Panc1 (cell line): ENCODE data around the gene PDILT. TPM values are rescaled to one million over a fixed set of nuclear protein-coding genes. Genes with fewer than 3 reads are reported as not detected.

ENCODE experiments used
- ATAC-seq: fragments of 200-7000 bp; cut with Tn5 transposase; 2 replicates; pipeline ENCODE4 v1.9.1; 2020; ENCODE audit warnings: mild to moderate bottlenecking, moderate library complexity
- BruUV-seq: library from RNA; stranded (reverse); fragments of 400-500 nt; replicated peaks from 2 replicates; lab custom pipeline; 2021; lab: Mats Ljungman, UMichigan
- CTCF ChIA-PET: fragments of 300-600 bp; sonication (Branson Sonifier 250); formaldehyde crosslinking; loops from one replicate; lab custom pipeline; 2022; ENCODE audit warnings: antibody characterized with exemption; lab: Charles Lee
- POLR2A ChIA-PET: fragments of 300-600 bp; sonication (Branson Sonifier 250); formaldehyde crosslinking; loops from one replicate; lab custom pipeline; 2022; ENCODE audit warnings: antibody characterized with exemption; lab: Charles Lee
- DNase-seq: peaks from one replicate; pipeline ENCODE4 v3.0.0-alpha.2; 2010; ENCODE audit warnings: low read depth, low spot score
- H3K27ac ChIP-seq: 2 replicates; pipeline ENCODE4 v1.5.1; 2011; ENCODE audit warnings: mild to moderate bottlenecking, low read length, inconsistent platforms
- H3K27me3 ChIP-seq: fragments of 200-500 bp; sonication (Bioruptor generic); 2 replicates; pipeline ENCODE4 v1.6.0; 2014; ENCODE audit warnings: low read length, inconsistent platforms; ENCODE audit not compliant: control insufficient read depth, insufficient read depth
- H3K36me3 ChIP-seq: fragments of 200-500 bp; sonication (Bioruptor generic); 2 replicates; pipeline ENCODE4 v1.5.1; 2014; ENCODE audit warnings: inconsistent platforms, mild to moderate bottlenecking, low read length, moderate library complexity; ENCODE audit not compliant: control insufficient read depth, insufficient read depth
- H3K4me1 ChIP-seq: 2 replicates; pipeline ENCODE4 v1.5.1; 2011; ENCODE audit warnings: inconsistent platforms, mild to moderate bottlenecking, low read length, moderate library complexity; ENCODE audit not compliant: control insufficient read depth, insufficient read depth
- H3K4me3 ChIP-seq, 2 experiments: 2 replicates each; pipeline ENCODE4 v1.5.1; 2011 to 2012; ENCODE audit warnings: low read depth in 2 of 2, low read length in 2 of 2, mild to moderate bottlenecking in 2 of 2, inconsistent platforms in 1 of 2, moderate library complexity in 1 of 2
- H3K9me3 ChIP-seq: fragments of 200-500 bp; sonication (Bioruptor generic); 2 replicates; pipeline ENCODE4 v1.5.1; 2014; ENCODE audit warnings: low read depth, mild to moderate bottlenecking, inconsistent platforms, low read length, moderate library complexity; ENCODE audit not compliant: control insufficient read depth, insufficient read depth
- POLR2AphosphoS5 ChIP-seq: IDR thresholded peaks from 2 replicates; pipeline ENCODE4 v1.6.1; 2012; ENCODE audit warnings: mild to moderate bottlenecking, low read depth, low read length, moderate library complexity
- SIN3A ChIP-seq: IDR thresholded peaks from 2 replicates; pipeline ENCODE4 v1.6.1; 2012; ENCODE audit warnings: low read depth, mild to moderate bottlenecking, low read length, moderate library complexity, borderline replicate concordance; ENCODE audit not compliant: insufficient read depth
- TCF7L2 ChIP-seq: IDR thresholded peaks from 2 replicates; pipeline ENCODE4 v1.6.1; 2011; ENCODE audit warnings: mild to moderate bottlenecking, low read depth, low read length, inconsistent platforms
- in situ Hi-C: cut with HindIII; loops from 2 replicates; pipeline ENCODE4 v1.10.0; 2016; ENCODE audit warnings: low sequenced_read_pairs, low pct_unique_long_range_greater_than_20kb
- intact Hi-C: fragments of 100-400 bp; cut with micrococcal nuclease; formaldehyde crosslinking; loops from one replicate; pipeline ENCODE4 v1.10.0; 2022; ENCODE audit not compliant: unreplicated experiment
- total RNA-seq: library from RNA; stranded (reverse); gene quantifications from one replicate; pipeline ENCODE4 v1.2.1, GENCODE V29; 2021; ENCODE audit not compliant: unreplicated experiment
- TF ChIP-seq, protein P1 (sequence below): fragments of 450-650 bp; IDR thresholded peaks from 2 replicates; pipeline ENCODE4 v1.5.1; 2017; ENCODE audit warnings: mild to moderate bottlenecking
- TF ChIP-seq, protein P2 (sequence below), 2 experiments: IDR thresholded peaks; 2 replicates each; pipeline ENCODE4 v1.6.1; 2011 to 2012; ENCODE audit warnings: low read depth in 2 of 2, control low read depth in 1 of 2, low read length in 1 of 2, mild to moderate bottlenecking in 1 of 2, moderate library complexity in 1 of 2; ENCODE audit not compliant: insufficient read depth in 1 of 2

PDILT gene
- total RNA-seq, 1 experiment from 2014 or later, result not detected

DNA sequence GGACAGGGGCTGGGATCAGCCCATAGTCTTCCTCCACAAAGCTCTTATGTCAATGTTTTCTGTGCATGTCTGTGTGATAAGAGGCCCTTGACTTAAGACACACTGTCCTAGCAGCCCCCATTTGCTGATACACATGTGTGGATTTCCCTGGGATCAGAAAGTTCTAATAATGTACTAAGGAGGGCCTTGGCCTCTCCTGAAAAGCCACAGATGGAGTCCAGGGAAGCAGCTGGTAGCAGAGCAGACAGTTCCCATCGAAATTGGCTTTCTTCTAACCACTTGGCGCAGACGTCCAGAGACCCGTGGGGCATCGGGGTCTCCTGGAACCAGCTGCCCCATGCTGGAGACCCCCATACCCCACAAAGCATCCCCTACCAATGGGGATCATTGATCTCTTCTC, 72.9 kb downstream of the PDILT start:
- Histone ChIP-seq H3K27ac (no peak overlapping the region), H3K27me3 (peaks cover 6% of the 10 kb centered on the region), H3K9me3 (no peaks in the 10 kb centered on the region), H3K36me3 (no peaks in the 10 kb centered on the region), H3K4me3 (no peak overlapping the region), H3K4me1 (no peaks in the 10 kb centered on the region)
- in situ Hi-C loops, result no loop called here
- TF ChIP-seq POLR2AphosphoS5 (no peak), TCF7L2 (no peak), SIN3A (no peak)
- TF ChIP-seq, protein P1, sequence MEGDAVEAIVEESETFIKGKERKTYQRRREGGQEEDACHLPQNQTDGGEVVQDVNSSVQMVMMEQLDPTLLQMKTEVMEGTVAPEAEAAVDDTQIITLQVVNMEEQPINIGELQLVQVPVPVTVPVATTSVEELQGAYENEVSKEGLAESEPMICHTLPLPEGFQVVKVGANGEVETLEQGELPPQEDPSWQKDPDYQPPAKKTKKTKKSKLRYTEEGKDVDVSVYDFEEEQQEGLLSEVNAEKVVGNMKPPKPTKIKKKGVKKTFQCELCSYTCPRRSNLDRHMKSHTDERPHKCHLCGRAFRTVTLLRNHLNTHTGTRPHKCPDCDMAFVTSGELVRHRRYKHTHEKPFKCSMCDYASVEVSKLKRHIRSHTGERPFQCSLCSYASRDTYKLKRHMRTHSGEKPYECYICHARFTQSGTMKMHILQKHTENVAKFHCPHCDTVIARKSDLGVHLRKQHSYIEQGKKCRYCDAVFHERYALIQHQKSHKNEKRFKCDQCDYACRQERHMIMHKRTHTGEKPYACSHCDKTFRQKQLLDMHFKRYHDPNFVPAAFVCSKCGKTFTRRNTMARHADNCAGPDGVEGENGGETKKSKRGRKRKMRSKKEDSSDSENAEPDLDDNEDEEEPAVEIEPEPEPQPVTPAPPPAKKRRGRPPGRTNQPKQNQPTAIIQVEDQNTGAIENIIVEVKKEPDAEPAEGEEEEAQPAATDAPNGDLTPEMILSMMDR, result no peak
- TF ChIP-seq, protein P2, sequence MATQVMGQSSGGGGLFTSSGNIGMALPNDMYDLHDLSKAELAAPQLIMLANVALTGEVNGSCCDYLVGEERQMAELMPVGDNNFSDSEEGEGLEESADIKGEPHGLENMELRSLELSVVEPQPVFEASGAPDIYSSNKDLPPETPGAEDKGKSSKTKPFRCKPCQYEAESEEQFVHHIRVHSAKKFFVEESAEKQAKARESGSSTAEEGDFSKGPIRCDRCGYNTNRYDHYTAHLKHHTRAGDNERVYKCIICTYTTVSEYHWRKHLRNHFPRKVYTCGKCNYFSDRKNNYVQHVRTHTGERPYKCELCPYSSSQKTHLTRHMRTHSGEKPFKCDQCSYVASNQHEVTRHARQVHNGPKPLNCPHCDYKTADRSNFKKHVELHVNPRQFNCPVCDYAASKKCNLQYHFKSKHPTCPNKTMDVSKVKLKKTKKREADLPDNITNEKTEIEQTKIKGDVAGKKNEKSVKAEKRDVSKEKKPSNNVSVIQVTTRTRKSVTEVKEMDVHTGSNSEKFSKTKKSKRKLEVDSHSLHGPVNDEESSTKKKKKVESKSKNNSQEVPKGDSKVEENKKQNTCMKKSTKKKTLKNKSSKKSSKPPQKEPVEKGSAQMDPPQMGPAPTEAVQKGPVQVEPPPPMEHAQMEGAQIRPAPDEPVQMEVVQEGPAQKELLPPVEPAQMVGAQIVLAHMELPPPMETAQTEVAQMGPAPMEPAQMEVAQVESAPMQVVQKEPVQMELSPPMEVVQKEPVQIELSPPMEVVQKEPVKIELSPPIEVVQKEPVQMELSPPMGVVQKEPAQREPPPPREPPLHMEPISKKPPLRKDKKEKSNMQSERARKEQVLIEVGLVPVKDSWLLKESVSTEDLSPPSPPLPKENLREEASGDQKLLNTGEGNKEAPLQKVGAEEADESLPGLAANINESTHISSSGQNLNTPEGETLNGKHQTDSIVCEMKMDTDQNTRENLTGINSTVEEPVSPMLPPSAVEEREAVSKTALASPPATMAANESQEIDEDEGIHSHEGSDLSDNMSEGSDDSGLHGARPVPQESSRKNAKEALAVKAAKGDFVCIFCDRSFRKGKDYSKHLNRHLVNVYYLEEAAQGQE (IDR thresholded peaks at IDR 0.05; ENCODE audit: insufficient read depth in 1 of 2, low read depth in 2 of 2, low read length in 1 of 2), result no peak
- no TSS peak for BruUV-seq
- POLR2A ChIA-PET, result no interaction called here
- intact Hi-C loops, result no loop called here
- CTCF ChIA-PET, result interaction anchor here (0.6 kb wide), 1 partner anchor 431 kb away, joined by 6 read pairs; no protein-coding TSS in a partner anchor
- DNase-seq, result no peak
- ATAC-seq, result no peak

DNA sequence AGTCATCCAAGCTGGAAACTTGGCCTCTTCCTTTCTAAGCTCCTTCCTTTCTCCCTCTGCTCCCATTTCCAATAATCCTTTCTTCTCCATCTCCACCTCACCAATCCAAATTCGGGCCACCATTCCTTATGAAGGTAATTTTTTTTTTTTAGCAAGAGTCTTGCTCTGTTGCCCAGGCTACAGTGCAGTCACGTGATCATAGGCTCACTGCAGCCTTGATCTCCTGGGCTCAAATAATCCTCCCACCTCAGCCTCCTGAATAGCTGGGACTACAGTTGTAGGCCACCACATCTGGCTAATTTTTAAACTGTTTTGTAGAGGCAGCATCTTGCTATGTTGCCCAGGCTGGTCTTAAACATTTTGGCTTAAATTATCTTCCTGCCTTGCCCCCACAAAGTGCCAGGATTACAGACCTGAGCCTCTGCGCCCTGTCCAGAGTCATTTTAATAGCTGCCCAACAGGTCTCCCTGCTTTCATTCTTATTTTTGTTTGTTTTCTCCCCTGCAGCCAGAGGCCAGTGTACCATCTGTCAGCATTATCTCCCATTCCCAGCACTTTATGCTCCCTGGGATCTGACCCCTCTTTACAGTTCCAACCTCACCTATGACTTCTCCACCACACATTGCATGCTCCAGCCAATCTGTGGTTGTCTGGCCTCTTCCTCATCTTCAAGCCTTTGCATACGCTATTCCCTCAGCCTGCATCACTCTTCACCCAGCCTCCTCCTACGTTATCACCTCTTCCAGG, 75.0 kb downstream of the PDILT start:
- no peaks in the 10 kb centered on the region for H3K9me3 ChIP-seq
- H3K4me1 ChIP-seq, result no peaks in the 10 kb centered on the region
- CTCF ChIA-PET, result no interaction called here
- in situ Hi-C loops, result no loop called here
- no peaks in the 10 kb centered on the region for H3K36me3 ChIP-seq
- TF ChIP-seq POLR2AphosphoS5, result no peak
- TF ChIP-seq SIN3A, result no peak
- TF ChIP-seq, protein P1, result no peak
- TF ChIP-seq TCF7L2, result no peak
- TF ChIP-seq, protein P2 (IDR thresholded peaks at IDR 0.05; ENCODE audit: insufficient read depth in 1 of 2, low read depth in 2 of 2, low read length in 1 of 2), result no peak
- ATAC-seq (no peak), DNase-seq (no peak)
- no TSS peak for BruUV-seq
- H3K27me3 ChIP-seq, result peaks cover 5% of the 10 kb centered on the region; the same call in 1 of the 2 replicates
- H3K27ac ChIP-seq, result no peak overlapping the region
- no peak overlapping the region for H3K4me3 ChIP-seq
- POLR2A ChIA-PET, result interaction anchor here (0.7 kb wide), 1 partner anchor 221 kb away, joined by 3 read pairs; no protein-coding TSS in a partner anchor
- intact Hi-C loops, result no loop called here
